HG03135 (cell line): ENCODE results near the gene NYAP1.
"Not testable (repeated sequence)": the region's sequence is repeated elsewhere in the genome, so short reads cannot be mapped to it uniquely, and the experiment has no call there.

Source experiments
- ATAC-seq: cut with Tn5 transposase; IDR thresholded peaks from one replicate; pipeline ENCODE4 v1.9.1; 2021; ENCODE audit warnings: mild to moderate bottlenecking, moderate library complexity; ENCODE audit not compliant: unreplicated experiment

Gene NYAP1

GRCh38 chr7:100540073-100540723 lies 56.5 kb downstream of the NYAP1 start:
- ATAC-seq, result no peak

- ATAC-seq, result not testable (repeated sequence)
Observed at GRCh38 chr7:100541309-100541708, 57.6 kb downstream of the NYAP1 start.

- ATAC-seq, result no peak
Observed at GRCh38 chr7:100543586-100543985, 59.9 kb downstream of the NYAP1 start.

GRCh38 chr7:100544386-100544785 lies 60.7 kb downstream of the NYAP1 start:
- ATAC-seq, result no peak
